Measurements from ENCODE around the gene GPATCH11.

GPATCH11 gene

GRCh38 chr2:37132914-37133313, 48.6 kb downstream of the GPATCH11 start (continued):
- TF ChIP-seq PPARA (CRISPR knock-in tag; IDR thresholded peaks at IDR 0.05; ENCODE audit: borderline replicate concordance) (no peak), TOX (CRISPR knock-in tag; IDR thresholded peaks at IDR 0.05; ENCODE audit: borderline replicate concordance) (no peak), ZFP30 (CRISPR knock-in tag; IDR thresholded peaks at IDR 0.05) (no peak), OSR1 (CRISPR knock-in tag; IDR thresholded peaks at IDR 0.05) (no peak), ZNF565 (CRISPR knock-in tag; conservative IDR thresholded peaks at IDR 0.05; ENCODE audit: low read depth) (no peak)
- TF ChIP-seq, protein P1, sequence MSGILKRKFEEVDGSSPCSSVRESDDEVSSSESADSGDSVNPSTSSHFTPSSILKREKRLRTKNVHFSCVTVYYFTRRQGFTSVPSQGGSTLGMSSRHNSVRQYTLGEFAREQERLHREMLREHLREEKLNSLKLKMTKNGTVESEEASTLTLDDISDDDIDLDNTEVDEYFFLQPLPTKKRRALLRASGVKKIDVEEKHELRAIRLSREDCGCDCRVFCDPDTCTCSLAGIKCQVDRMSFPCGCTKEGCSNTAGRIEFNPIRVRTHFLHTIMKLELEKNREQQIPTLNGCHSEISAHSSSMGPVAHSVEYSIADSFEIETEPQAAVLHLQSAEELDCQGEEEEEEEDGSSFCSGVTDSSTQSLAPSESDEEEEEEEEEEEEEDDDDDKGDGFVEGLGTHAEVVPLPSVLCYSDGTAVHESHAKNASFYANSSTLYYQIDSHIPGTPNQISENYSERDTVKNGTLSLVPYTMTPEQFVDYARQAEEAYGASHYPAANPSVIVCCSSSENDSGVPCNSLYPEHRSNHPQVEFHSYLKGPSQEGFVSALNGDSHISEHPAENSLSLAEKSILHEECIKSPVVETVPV (CRISPR knock-in tag; IDR thresholded peaks at IDR 0.05): no peak

DNA sequence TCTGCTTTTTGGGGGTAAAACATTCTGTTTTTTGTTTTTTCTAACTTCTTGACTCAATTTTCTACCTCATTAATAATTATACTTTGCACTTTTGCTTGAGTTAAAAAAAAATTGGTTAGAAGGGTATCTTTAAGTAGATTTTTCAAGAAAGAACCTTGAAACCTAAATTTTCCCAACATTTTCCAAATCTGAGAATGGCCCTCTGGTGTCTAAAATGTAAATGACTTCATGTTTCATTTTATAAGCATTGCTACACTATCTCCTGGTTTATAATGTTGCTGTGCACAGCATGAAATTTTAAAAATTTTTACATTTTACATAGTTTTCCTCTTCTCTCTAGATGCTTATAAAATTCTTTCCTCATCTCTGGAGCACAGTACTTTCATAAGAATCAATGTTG, 58.2 kb downstream of the GPATCH11 start:
- no peak for ATAC-seq
- TF ChIP-seq ISL1 (CRISPR knock-in tag; IDR thresholded peaks at IDR 0.05) (no peak), ARNTL (CRISPR knock-in tag; IDR thresholded peaks at IDR 0.05; ENCODE audit: borderline replicate concordance, low read depth) (no peak), ZNF8 (CRISPR knock-in tag; IDR thresholded peaks at IDR 0.05) (no peak), ZC3H10 (CRISPR knock-in tag; IDR thresholded peaks at IDR 0.05) (no peak), ESRRG (CRISPR knock-in tag; IDR thresholded peaks at IDR 0.05) (no peak), PPARA (CRISPR knock-in tag; IDR thresholded peaks at IDR 0.05; ENCODE audit: borderline replicate concordance) (no peak), ZNF565 (CRISPR knock-in tag; conservative IDR thresholded peaks at IDR 0.05; ENCODE audit: low read depth) (no peak), CSDC2 (CRISPR knock-in tag; IDR thresholded peaks at IDR 0.05) (no peak), SNAI2 (CRISPR knock-in tag; IDR thresholded peaks at IDR 0.05) (no peak), TOX (CRISPR knock-in tag; IDR thresholded peaks at IDR 0.05; ENCODE audit: borderline replicate concordance) (no peak), ZFP30 (CRISPR knock-in tag; IDR thresholded peaks at IDR 0.05) (no peak), BACH2 (CRISPR knock-in tag; IDR thresholded peaks at IDR 0.05; ENCODE audit: borderline replicate concordance) (no peak), TCF4 (CRISPR knock-in tag; IDR thresholded peaks at IDR 0.05; ENCODE audit: borderline replicate concordance) (no peak)
- TF ChIP-seq, protein P2, sequence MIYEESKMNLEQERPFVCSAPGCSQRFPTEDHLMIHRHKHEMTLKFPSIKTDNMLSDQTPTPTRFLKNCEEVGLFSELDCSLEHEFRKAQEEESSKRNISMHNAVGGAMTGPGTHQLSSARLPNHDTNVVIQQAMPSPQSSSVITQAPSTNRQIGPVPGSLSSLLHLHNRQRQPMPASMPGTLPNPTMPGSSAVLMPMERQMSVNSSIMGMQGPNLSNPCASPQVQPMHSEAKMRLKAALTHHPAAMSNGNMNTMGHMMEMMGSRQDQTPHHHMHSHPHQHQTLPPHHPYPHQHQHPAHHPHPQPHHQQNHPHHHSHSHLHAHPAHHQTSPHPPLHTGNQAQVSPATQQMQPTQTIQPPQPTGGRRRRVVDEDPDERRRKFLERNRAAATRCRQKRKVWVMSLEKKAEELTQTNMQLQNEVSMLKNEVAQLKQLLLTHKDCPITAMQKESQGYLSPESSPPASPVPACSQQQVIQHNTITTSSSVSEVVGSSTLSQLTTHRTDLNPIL (CRISPR knock-in tag; IDR thresholded peaks at IDR 0.05; ENCODE audit: low read depth): no peak
- TF ChIP-seq, protein P1 (CRISPR knock-in tag; IDR thresholded peaks at IDR 0.05): no peak
- TF ChIP-seq, protein P3, sequence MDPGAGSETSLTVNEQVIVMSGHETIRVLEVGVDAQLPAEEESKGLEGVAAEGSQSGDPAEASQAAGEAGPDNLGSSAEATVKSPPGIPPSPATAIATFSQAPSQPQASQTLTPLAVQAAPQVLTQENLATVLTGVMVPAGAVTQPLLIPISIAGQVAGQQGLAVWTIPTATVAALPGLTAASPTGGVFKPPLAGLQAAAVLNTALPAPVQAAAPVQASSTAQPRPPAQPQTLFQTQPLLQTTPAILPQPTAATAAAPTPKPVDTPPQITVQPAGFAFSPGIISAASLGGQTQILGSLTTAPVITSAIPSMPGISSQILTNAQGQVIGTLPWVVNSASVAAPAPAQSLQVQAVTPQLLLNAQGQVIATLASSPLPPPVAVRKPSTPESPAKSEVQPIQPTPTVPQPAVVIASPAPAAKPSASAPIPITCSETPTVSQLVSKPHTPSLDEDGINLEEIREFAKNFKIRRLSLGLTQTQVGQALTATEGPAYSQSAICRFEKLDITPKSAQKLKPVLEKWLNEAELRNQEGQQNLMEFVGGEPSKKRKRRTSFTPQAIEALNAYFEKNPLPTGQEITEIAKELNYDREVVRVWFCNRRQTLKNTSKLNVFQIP (CRISPR knock-in tag; IDR thresholded peaks at IDR 0.05; ENCODE audit: borderline replicate concordance, low read depth): no peak

DNA sequence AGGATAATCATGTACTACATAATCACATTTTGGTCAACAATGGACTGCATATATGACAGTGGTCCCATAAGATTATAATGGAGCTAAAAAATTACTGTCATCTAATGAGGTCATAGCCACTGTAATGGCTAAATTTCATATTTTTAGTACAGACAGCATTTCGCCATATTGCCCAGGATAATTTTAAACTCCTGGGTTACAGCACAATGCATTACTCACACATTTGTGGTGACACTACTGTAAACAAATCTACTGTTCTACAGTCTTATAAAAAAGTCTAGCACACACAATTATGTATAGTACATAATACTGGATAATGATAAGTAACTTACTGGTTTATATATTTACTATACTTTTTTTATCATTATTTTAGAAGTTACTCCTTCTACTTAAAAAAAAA, 59.7 kb downstream of the GPATCH11 start:
- TF ChIP-seq TOX (CRISPR knock-in tag; IDR thresholded peaks at IDR 0.05; ENCODE audit: borderline replicate concordance) (no peak), TCF4 (CRISPR knock-in tag; IDR thresholded peaks at IDR 0.05; ENCODE audit: borderline replicate concordance) (no peak), SNAI2 (CRISPR knock-in tag; IDR thresholded peaks at IDR 0.05) (no peak), GLIS3 (CRISPR knock-in tag; IDR thresholded peaks at IDR 0.05) (no peak), ZC3H10 (CRISPR knock-in tag; IDR thresholded peaks at IDR 0.05) (no peak), RARB (CRISPR knock-in tag; IDR thresholded peaks at IDR 0.05) (no peak), PPARA (CRISPR knock-in tag; IDR thresholded peaks at IDR 0.05; ENCODE audit: borderline replicate concordance) (no peak), BACH2 (CRISPR knock-in tag; IDR thresholded peaks at IDR 0.05; ENCODE audit: borderline replicate concordance) (no peak), ZFP3 (CRISPR knock-in tag; IDR thresholded peaks at IDR 0.05) (no peak), ARNTL (CRISPR knock-in tag; IDR thresholded peaks at IDR 0.05; ENCODE audit: borderline replicate concordance, low read depth) (no peak), ZNF565 (CRISPR knock-in tag; conservative IDR thresholded peaks at IDR 0.05; ENCODE audit: low read depth) (no peak)
- TF ChIP-seq, protein P1 (CRISPR knock-in tag; IDR thresholded peaks at IDR 0.05): no peak
- TF ChIP-seq, protein P3 (CRISPR knock-in tag; IDR thresholded peaks at IDR 0.05; ENCODE audit: borderline replicate concordance, low read depth): no peak
- ATAC-seq: no peak

Measured in SK-N-SH treated with all-trans-retinoic acid at 6 μM for 48 hours (cell line).